ENCODE results near the gene A1BG. TPM values are rescaled to one million over a fixed set of nuclear protein-coding genes. Genes with fewer than 3 reads are reported as not detected.
A peak's percentile ranks its signal among the peaks of the same experiment; 100 is the strongest.
"Not testable (repeated sequence)": the region's sequence is repeated elsewhere in the genome, so short reads cannot be mapped to it uniquely, and the experiment has no call there.

A1BG gene
- total RNA-seq, 4 donors from 2014 or later: 4.5 to 12.5 (median 9.0) TPM; not detected in 1

GRCh38 chr19:58350871-58351557 lies 2.3 kb downstream of the A1BG start:
- H3K4me3 ChIP-seq: no peak overlapping the region
- H3K27ac ChIP-seq: no peak overlapping the region
- in situ Hi-C loops (cut with MboI; ENCODE audit: low sequenced_read_pairs in 4 of 4): no loop called here
- TF ChIP-seq POLR2A (IDR thresholded peaks at IDR 0.05): no peak
- TF ChIP-seq CTCF (IDR thresholded peaks at IDR 0.05 in 4 of 5, conservative IDR thresholded peaks at IDR 0.05 in 1 of 5): no peak
- DNase-seq (no peak), ATAC-seq (no peak)
- H3K4me1 ChIP-seq: no peaks in the 10 kb centered on the region
- intact Hi-C loops (cut with DNase I; ENCODE audit: low total_unique reads): no loop called here
- no peaks in the 10 kb centered on the region for H3K36me3 ChIP-seq
- H3K9me3 ChIP-seq: no peaks in the 10 kb centered on the region
- peaks cover 15 to 52% (median 40%) of the 10 kb centered on the region in 3 donors for H3K27me3 ChIP-seq

GRCh38 chr19:58350001-58350861 lies 3.1 kb downstream of the A1BG start:
- Histone ChIP-seq H3K4me1 (no peaks in the 10 kb centered on the region), H3K36me3 (no peaks in the 10 kb centered on the region), H3K27me3 (peaks cover 15 to 48% (median 37%) of the 10 kb centered on the region in 3 donors), H3K4me3 (no peak overlapping the region), H3K9me3 (no peaks in the 10 kb centered on the region), H3K27ac (no peak overlapping the region)
- intact Hi-C loops (cut with DNase I; ENCODE audit: low total_unique reads) (no loop called here), in situ Hi-C loops (cut with MboI; ENCODE audit: low sequenced_read_pairs in 4 of 4) (no loop called here)
- ATAC-seq (no peak), DNase-seq (no peak)
- TF ChIP-seq POLR2A (IDR thresholded peaks at IDR 0.05): no peak
- TF ChIP-seq CTCF (IDR thresholded peaks at IDR 0.05 in 4 of 5, conservative IDR thresholded peaks at IDR 0.05 in 1 of 5): no peak

- H3K9me3 ChIP-seq: no peaks in the 10 kb centered on the region
- no peaks in the 10 kb centered on the region for H3K4me1 ChIP-seq
- in situ Hi-C loops (cut with MboI; ENCODE audit: low sequenced_read_pairs in 4 of 4): no loop called here
- TF ChIP-seq POLR2A (IDR thresholded peaks at IDR 0.05) (no peak), CTCF (IDR thresholded peaks at IDR 0.05 in 4 of 5, conservative IDR thresholded peaks at IDR 0.05 in 1 of 5) (no peak)
- no peak overlapping the region for H3K27ac ChIP-seq
- H3K27me3 ChIP-seq: peaks cover 15 to 43% (median 31%) of the 10 kb centered on the region in 3 donors
- DNase-seq (no peak), ATAC-seq (no peak)
- no peaks in the 10 kb centered on the region for H3K36me3 ChIP-seq
- no peak overlapping the region for H3K4me3 ChIP-seq
- intact Hi-C loops (cut with DNase I; ENCODE audit: low total_unique reads): no loop called here
Observed at GRCh38 chr19:58349590-58349989, 3.7 kb downstream of the A1BG start.

- intact Hi-C loops (cut with DNase I; ENCODE audit: low total_unique reads); ATAC-seq; H3K36me3 ChIP-seq; DNase-seq; H3K9me3 ChIP-seq; H3K4me1 ChIP-seq; in situ Hi-C loops (cut with MboI; ENCODE audit: low sequenced_read_pairs in 4 of 4): not testable (repeated sequence)
- peak overlapping the region in 2 of 4 donors; percentile 21 to 64 for H3K27ac ChIP-seq
- peaks cover 15 to 41% (median 31%) of the 10 kb centered on the region in 3 donors for H3K27me3 ChIP-seq
- H3K4me3 ChIP-seq: peak overlapping the region; percentile 55 to 57 (median 56)
Observed at GRCh38 chr19:58348080-58348479, 5.2 kb downstream of the A1BG start.

All from gastrocnemius medialis (tissue), 4 donors.